GM19372 (cell line): ENCODE data around the gene HYDIN.
A peak's percentile ranks its signal among the peaks of the same experiment; 100 is the strongest.

Source experiments
- ATAC-seq: cut with Tn5 transposase; IDR thresholded peaks from one replicate; pipeline ENCODE4 v1.9.1; 2021; ENCODE audit warnings: mild to moderate bottlenecking, low read depth, moderate library complexity; ENCODE audit not compliant: unreplicated experiment

Gene HYDIN

GRCh38 chr16:70795296-70795912, 435.1 kb downstream of the HYDIN start:
- no peak for ATAC-seq

- ATAC-seq: peak; percentile 67
Observed at GRCh38 chr16:70793851-70794502, 436.5 kb downstream of the HYDIN start.

- no peak for ATAC-seq
Observed at GRCh38 chr16:70790815-70791214, 439.7 kb downstream of the HYDIN start.

- no peak for ATAC-seq
Observed at GRCh38 chr16:70789595-70790447, 440.7 kb downstream of the HYDIN start.

GRCh38 chr16:70788668-70789594, 441.6 kb downstream of the HYDIN start:
- no peak for ATAC-seq

- ATAC-seq: no peak
Observed at GRCh38 chr16:70786020-70786755, 444.3 kb downstream of the HYDIN start.

GRCh38 chr16:70784692-70785555, 445.6 kb downstream of the HYDIN start:
- ATAC-seq: no peak

- ATAC-seq: no peak
Observed at GRCh38 chr16:70782237-70782636, 448.3 kb downstream of the HYDIN start.

- ATAC-seq: no peak
Observed at GRCh38 chr16:70781800-70782199, 448.7 kb downstream of the HYDIN start.

- ATAC-seq: no peak
Observed at GRCh38 chr16:70780546-70780945, 450.0 kb downstream of the HYDIN start.

- ATAC-seq: no peak
Observed at GRCh38 chr16:70779361-70779760, 451.2 kb downstream of the HYDIN start.

- ATAC-seq: no peak
Observed at GRCh38 chr16:70778901-70779309, 451.6 kb downstream of the HYDIN start.

GRCh38 chr16:70777973-70778406, 452.5 kb downstream of the HYDIN start:
- no peak for ATAC-seq

GRCh38 chr16:70777496-70777895, 453.0 kb downstream of the HYDIN start:
- no peak for ATAC-seq

GRCh38 chr16:70775399-70775798, 455.1 kb downstream of the HYDIN start:
- ATAC-seq: no peak

- no peak for ATAC-seq
Observed at GRCh38 chr16:70774261-70774660, 456.3 kb downstream of the HYDIN start.

GRCh38 chr16:70772493-70772892, 458.0 kb downstream of the HYDIN start:
- no peak for ATAC-seq

GRCh38 chr16:70770626-70771552, 459.6 kb downstream of the HYDIN start:
- ATAC-seq: peak; percentile 72
